Keratinocyte (primary cell): Measurements from ENCODE around the gene NT5DC4. TPM values are rescaled to one million over a fixed set of nuclear protein-coding genes. Genes with fewer than 3 reads are reported as not detected.

Experiments
- DNase-seq: peaks from one replicate; pipeline ENCODE4 v3.0.0-alpha.2; 2011; ENCODE audit warnings: low read depth, missing footprints, low spot score
- FAIRE-seq: peaks from 2 replicates; lab custom pipeline; 2011; peaks lifted over from hg19 to GRCh38; lab: Jason Lieb, UNC
- H2AFZ ChIP-seq: 2 replicates; pipeline ENCODE4 v1.6.0; 2012; ENCODE audit warnings: low read length, control low read depth, inconsistent platforms; ENCODE audit not compliant: control insufficient read depth
- H3K27ac ChIP-seq: 2 replicates; pipeline ENCODE4 v1.5.1; 2011; ENCODE audit warnings: low read length; ENCODE audit not compliant: control insufficient read depth, insufficient read depth
- H3K27me3 ChIP-seq: 3 replicates; pipeline ENCODE4 v1.6.0; 2011; ENCODE audit warnings: low read length; ENCODE audit not compliant: control insufficient read depth, insufficient read depth; ENCODE audit errors: extremely low read depth
- H3K36me3 ChIP-seq, 2 experiments: 2 replicates in 1 of 2; 3 replicates in 1 of 2; pipeline ENCODE4 v1.5.1; 2011; ENCODE audit warnings: low read length in 2 of 2, mild to moderate bottlenecking in 1 of 2; ENCODE audit not compliant: control insufficient read depth in 2 of 2, insufficient read depth in 2 of 2; ENCODE audit errors: extremely low read depth in 1 of 2
- H3K4me1 ChIP-seq: 3 replicates; pipeline ENCODE4 v1.5.1; 2011; ENCODE audit warnings: low read length; ENCODE audit not compliant: control insufficient read depth, insufficient read depth; ENCODE audit errors: extremely low read depth
- H3K4me2 ChIP-seq: 3 replicates; pipeline ENCODE4 v1.6.0; 2011; ENCODE audit warnings: low read depth, low read length; ENCODE audit not compliant: control insufficient read depth, insufficient read depth; ENCODE audit errors: extremely low read depth
- H3K4me3 ChIP-seq, 3 experiments: fragments of 200-600 bp in 1 of 3; sonication (generic) in 1 of 3; 2 replicates in 2 of 3; 3 replicates in 1 of 3; pipeline ENCODE4 v1.5.1; 2011 to 2016; ENCODE audit warnings: low read length in 3 of 3, mild to moderate bottlenecking in 3 of 3, control low read depth in 2 of 3, inconsistent platforms in 1 of 3, low read depth in 1 of 3, mixed read lengths in 1 of 3, mixed run types in 1 of 3, moderate library complexity in 1 of 3; ENCODE audit not compliant: control insufficient read depth in 2 of 3, insufficient read depth in 2 of 3; ENCODE audit errors: extremely low read depth in 1 of 3
- H3K79me2 ChIP-seq: 2 replicates; pipeline ENCODE4 v1.6.0; 2012; ENCODE audit warnings: low read length; ENCODE audit not compliant: control insufficient read depth, insufficient read depth
- H3K9ac ChIP-seq: 3 replicates; pipeline ENCODE4 v1.6.0; 2011; ENCODE audit warnings: low read length; ENCODE audit not compliant: control insufficient read depth, insufficient read depth; ENCODE audit errors: extremely low read depth
- H3K9me1 ChIP-seq: 3 replicates; pipeline ENCODE4 v1.6.0; 2011; ENCODE audit warnings: low read length; ENCODE audit not compliant: control insufficient read depth, insufficient read depth; ENCODE audit errors: extremely low read depth
- H3K9me3 ChIP-seq: 2 replicates; pipeline ENCODE4 v1.5.1; 2012; ENCODE audit warnings: low read depth, low read length; ENCODE audit not compliant: control insufficient read depth
- H4K20me1 ChIP-seq: 3 replicates; pipeline ENCODE4 v1.6.0; 2011; ENCODE audit warnings: low read length; ENCODE audit not compliant: control insufficient read depth, insufficient read depth; ENCODE audit errors: extremely low read depth
- CTCF ChIP-seq, 3 experiments: IDR thresholded peaks in 1 of 3; conservative IDR thresholded peaks in 1 of 3; optimal IDR thresholded peaks in 1 of 3; 2 replicates in 2 of 3; 3 replicates in 1 of 3; pipeline versions ENCODE3 to v1.5.1; 2011; ENCODE audit warnings: low read length in 3 of 3, mild to moderate bottlenecking in 3 of 3, moderate library complexity in 2 of 3, control low read depth in 1 of 3, inconsistent platforms in 1 of 3; ENCODE audit not compliant: insufficient read depth in 2 of 3; ENCODE audit errors: extremely low read depth in 1 of 3
- EZH2 ChIP-seq: IDR thresholded peaks from one replicate; pipeline ENCODE4 v1.6.1; 2012; ENCODE audit warnings: inconsistent platforms, mild to moderate bottlenecking, low read length, moderate library complexity
- dilution Hi-C: fragments of 300-500 bp; cut with MboI; formaldehyde crosslinking; loops from one replicate; pipeline ENCODE4 v1.7.0; 2020; ENCODE audit warnings: low sequenced_read_pairs; ENCODE audit not compliant: extremely low pct_ligation_motif_present
- polyA plus RNA-seq, 5 experiments: library from polyadenylated mRNA; depleted of rRNA in 3 of 5; stranded (reverse) in 3 of 5; stranded (forward) in 1 of 5; unstranded in 1 of 5; fragments of >200 nt; gene quantifications; 1 replicate in 1 of 5; 2 replicates in 3 of 5; 3 replicates in 1 of 5; pipeline versions ENCODE4 v1.2.1 to v1.2.3, GENCODE V29; 2011 to 2012; ENCODE audit warnings: missing spikeins in 2 of 5, low read depth in 1 of 5, low replicate concordance in 1 of 5

The NT5DC4 gene
- polyA plus RNA-seq, 1 donor (not counting 4 experiments of a cell fraction or from before 2014, with no cell fraction given) = 1.00 TPM

- TF ChIP-seq EZH2 (no peak), CTCF (optimal IDR thresholded peaks at IDR 0.05 in 1 of 3, IDR thresholded peaks at IDR 0.05 in 1 of 3, conservative IDR thresholded peaks at IDR 0.05 in 1 of 3; ENCODE audit: extremely low read depth in 1 of 3, insufficient read depth in 2 of 3, low read length in 3 of 3) (no peak)
- Histone ChIP-seq H3K4me1 (no peaks in the 10 kb centered on the region), H3K79me2 (no peaks in the 10 kb centered on the region), H3K36me3 (peaks cover 12 to 19% of the 10 kb centered on the region in 2 experiments), H3K9me1 (peaks cover 1% of the 10 kb centered on the region), H3K9me3 (no peaks in the 10 kb centered on the region), H3K27me3 (no peaks in the 10 kb centered on the region), H3K9ac (no peak overlapping the region), H3K27ac (no peak overlapping the region), H3K4me3 (no peak overlapping the region), H4K20me1 (peaks cover 1% of the 10 kb centered on the region), H3K4me2 (no peak overlapping the region), H2AFZ (no peak overlapping the region)
- dilution Hi-C loops = no loop called here
- FAIRE-seq = peak; percentile 55
- DNase-seq = no peak
These were observed 51.5 kb downstream of the NT5DC4 start for GRCh38 chr2:112772322-112772721.

GRCh38 chr2:112772911-112773475 is 52.2 kb downstream of the NT5DC4 start:
- H3K27me3 ChIP-seq = no peaks in the 10 kb centered on the region
- no peak overlapping the region for H3K4me3 ChIP-seq
- H3K36me3 ChIP-seq = peaks cover 18 to 25% of the 10 kb centered on the region in 2 experiments
- no peak overlapping the region for H3K9ac ChIP-seq
- no peak overlapping the region for H3K4me2 ChIP-seq
- no peak overlapping the region for H3K27ac ChIP-seq
- no peaks in the 10 kb centered on the region for H3K9me3 ChIP-seq
- dilution Hi-C loops = no loop called here
- H2AFZ ChIP-seq = no peak overlapping the region
- DNase-seq (no peak), FAIRE-seq (peak; percentile 72)
- no peaks in the 10 kb centered on the region for H3K79me2 ChIP-seq
- TF ChIP-seq EZH2 = no peak
- TF ChIP-seq CTCF (optimal IDR thresholded peaks at IDR 0.05 in 1 of 3, IDR thresholded peaks at IDR 0.05 in 1 of 3, conservative IDR thresholded peaks at IDR 0.05 in 1 of 3; ENCODE audit: extremely low read depth in 1 of 3, insufficient read depth in 2 of 3, low read length in 3 of 3) = no peak
- H3K9me1 ChIP-seq = peaks cover 2% of the 10 kb centered on the region
- peaks cover 8% of the 10 kb centered on the region for H4K20me1 ChIP-seq
- no peaks in the 10 kb centered on the region for H3K4me1 ChIP-seq
